Suppressor macrophage treated with lipopolysaccharide for 1 hour (primary cell): ENCODE data around the gene ICAM3.

Source experiments
- DNase-seq, 3 donors: peaks; one replicate each; pipeline ENCODE4 v3.0.0-alpha.2; 2020 to 2022

Gene ICAM3

GRCh38 chr19:10318807-10319682 is 20.4 kb downstream of the ICAM3 start:
- DNase-seq, result peak; percentile 28 to 50 (median 45)

- DNase-seq, result no peak
These were observed 21.5 kb downstream of the ICAM3 start for GRCh38 chr19:10317857-10318462.

GRCh38 chr19:10317045-10317856 is 22.2 kb downstream of the ICAM3 start:
- no peak for DNase-seq

DNA sequence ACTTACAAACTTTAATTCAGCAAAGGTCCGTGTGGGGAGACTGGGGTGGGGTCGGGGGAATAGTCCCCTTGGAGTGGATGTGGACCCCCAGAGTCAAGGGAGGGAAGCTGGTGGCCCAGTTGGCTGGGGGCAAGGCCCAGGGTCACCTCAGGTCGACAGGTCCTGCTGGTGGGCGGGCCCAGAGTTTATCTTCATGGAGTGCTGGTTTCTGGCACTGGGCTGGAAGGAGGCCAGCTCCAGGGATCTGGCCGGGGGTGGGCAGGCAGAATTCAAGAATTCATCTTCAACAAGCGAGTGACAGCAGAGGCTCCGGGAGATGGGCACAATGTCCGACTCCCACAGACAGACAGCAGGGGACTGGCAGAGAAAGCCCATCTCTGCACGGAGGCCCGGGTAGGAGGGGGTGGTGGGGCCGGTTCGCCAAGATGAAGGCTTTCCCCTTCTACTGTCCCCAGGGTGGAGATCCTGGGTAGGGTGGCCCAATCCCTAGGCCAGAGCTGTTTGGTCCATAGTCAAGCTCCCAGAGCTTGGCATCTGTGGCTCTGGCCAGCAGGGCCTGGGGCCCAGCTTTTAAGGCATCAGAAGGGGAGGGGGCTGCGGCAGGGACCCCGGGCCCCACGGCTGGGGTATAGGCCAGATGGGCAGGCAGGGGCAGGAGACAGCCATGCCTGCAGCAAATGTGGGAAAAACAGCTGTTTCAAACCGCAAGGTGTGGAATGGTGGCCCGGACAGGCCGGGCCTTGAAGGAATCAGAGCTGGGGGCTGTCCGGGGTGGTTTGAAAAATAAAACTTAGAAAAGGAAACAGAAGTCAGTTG is 23.0 kb downstream of the ICAM3 start:
- DNase-seq, result no peak

DNA sequence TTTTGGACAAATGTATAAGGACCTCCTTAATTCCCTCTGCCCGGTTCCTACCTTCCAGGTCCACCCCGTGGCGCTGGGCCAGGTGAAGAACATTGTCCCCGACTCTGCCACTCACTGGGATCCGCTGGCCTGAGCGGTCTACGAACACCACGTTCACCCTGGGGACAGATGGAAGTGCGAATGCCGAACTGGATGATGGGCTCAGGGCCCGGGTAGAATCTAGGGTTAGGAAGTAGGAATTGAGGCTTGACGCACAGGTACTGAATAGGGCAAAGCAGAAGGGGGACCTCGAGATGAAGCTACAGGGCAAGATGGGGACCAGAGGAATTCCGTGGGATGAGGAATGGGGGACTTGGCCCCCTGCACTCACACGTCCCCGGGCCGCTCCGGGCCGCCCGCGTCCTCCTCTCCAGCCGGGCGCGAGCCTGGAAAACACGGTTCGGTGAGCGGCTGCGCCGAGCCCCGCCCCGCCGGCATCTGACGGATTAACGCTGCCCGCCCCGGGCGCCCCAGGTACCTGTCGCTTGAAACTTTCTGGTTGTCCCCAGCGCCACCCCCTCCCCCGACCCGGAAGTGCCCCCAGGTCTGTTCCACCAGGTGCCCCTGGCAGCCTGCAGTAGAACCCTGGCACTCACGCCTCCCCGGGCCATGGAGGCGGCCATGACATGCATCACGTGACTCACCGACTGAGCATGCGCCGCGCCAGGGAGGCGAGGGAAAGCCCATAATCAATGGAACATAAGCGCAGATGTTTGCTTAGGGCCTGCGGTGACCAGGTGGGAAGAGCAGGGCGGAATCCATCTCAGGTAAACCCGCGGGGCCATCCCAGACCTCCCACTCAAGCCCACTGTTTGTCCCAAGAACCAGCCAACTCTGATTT is 23.8 kb downstream of the ICAM3 start, which contains the start of gene FDX2:
FDX2 (minus strand) TSS at position 681 of the 880 bp plus-strand sequence; CDS start at position 662, 19 bp downstream.
- DNase-seq, result peak; percentile 89 to 95 (median 92)

GRCh38 chr19:10309423-10309822 is 30.0 kb downstream of the ICAM3 start, which contains the start of gene ZGLP1:
Gene ZGLP1, minus strand, starts transcription at chr19:10309815.
- no peak for DNase-seq

DNA sequence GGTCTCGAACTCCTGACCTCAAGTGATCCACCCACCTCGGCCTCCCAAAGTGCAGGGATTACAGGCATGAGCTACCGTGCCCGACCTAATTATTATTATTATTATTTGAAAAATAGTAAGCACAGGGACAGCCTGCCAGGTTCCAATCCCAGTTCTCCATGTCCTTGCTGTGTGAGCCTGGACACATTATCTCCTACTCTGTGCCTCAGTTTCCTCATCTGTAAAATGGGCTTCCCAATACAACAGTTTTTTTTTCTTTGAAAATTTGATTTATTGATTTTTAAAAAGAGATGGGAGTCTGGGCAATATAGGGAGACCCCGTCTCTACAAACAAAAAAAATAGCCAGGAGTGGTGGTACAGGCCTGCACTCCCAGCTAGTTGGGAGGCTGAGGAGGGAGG is 33.1 kb downstream of the ICAM3 start:
- no peak for DNase-seq

DNA sequence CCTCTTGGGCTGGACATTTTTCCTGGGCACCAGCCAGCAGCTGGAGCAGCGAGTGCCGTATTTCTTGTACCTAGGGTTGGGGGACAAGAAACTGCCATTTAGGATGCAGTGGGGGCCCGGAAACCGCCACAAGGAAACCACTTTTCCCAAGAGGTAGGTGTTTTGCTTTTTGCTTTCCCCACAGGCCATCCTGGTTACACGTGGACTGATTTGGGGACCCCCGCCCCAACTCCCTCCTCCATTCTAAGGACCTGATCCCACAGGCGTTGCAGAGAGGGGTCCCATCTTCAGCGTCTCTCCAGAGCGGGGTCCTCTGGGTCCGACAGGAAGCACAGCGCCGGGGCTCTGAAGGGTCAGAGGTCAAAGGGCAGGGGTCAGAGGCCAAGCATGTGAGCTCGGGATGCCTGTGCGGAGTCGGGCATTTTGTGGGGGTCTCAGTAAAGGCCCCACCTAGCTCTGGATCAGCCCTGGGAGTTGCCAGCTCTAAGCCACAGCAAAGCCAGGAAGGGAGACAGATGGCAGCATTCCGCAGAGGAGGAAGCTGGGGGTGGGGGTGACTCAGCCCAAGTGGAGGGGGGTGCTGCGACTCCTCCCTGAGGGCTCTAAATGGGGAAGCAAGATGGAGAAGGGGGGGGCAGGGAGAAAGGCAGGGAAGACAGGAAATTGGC is 34.2 kb downstream of the ICAM3 start:
- DNase-seq, result peak; percentile 87 to 94 (median 90)

DNA sequence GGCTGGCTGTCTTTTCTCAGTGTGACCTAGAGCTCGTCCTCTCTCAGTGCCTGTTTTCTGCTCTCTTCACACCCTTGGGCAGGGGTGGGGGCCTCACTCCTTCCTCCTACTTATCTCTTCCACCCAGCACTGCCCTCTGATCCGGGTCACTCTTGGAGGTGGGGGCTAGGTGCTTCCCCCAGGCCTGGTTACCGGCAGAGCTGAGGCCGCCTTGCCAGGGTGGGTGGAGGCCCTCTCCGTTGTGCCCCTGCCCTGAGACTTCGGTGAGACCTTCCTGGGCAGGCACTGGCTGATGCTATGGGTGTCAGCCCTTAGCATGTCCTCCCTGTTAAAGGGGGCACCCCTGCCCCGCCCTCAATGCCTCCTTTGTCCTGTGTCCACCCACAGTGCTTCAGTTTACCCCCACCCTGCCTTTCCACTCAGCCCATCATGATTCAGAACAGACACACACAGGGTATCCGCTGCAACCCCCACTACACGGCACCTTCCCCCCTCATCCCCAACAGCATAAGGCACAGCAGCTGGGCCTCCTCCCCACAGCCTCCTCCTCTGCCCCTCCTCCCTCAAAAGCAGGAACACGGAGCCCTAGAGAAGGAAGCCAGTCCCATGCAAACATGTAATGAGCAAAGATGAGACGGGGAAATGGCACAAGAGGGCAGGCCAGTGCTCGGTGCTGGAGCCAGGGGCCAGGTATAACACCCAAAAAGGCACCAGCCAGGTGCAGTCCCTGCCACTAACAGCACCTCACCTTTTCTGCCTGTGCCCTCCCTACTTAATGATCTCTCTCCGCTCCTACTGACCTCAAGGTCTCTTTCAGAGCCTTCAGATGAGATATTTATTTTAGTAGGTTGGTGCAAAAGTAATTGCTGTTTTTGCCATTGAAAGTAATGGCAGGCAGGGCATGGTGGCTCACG is 39.6 kb downstream of the ICAM3 start:
- peak; percentile 58 to 63 (median 62) for DNase-seq

- DNase-seq, result no peak
These were observed 43.4 kb downstream of the ICAM3 start for GRCh38 chr19:10295847-10296591.

- peak; percentile 44 to 81 (median 53) for DNase-seq
These were observed 44.0 kb downstream of the ICAM3 start for GRCh38 chr19:10295305-10295846.

DNA sequence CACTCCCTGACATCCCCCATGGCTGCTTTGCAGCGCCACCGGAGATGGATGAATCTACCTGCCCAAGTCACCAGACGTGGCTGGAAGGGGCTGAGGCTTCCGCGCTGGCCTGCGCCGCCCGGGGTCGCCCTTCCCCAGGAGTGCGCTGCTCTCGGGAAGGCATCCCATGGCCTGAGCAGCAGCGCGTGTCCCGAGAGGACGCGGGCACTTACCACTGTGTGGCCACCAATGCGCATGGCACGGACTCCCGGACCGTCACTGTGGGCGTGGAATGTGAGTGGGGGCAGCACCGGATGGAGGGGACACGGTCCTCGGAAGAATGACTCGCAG is 45.1 kb downstream of the ICAM3 start:
- peak; percentile 44 to 61 (median 61) for DNase-seq

GRCh38 chr19:10293637-10294367 is 45.6 kb downstream of the ICAM3 start:
- DNase-seq, result peak in 1 of 3 donors; percentile 17

- peak; percentile 37 to 57 (median 44) for DNase-seq
These were observed 46.4 kb downstream of the ICAM3 start for GRCh38 chr19:10292789-10293636.

GRCh38 chr19:10292206-10292788 is 47.1 kb downstream of the ICAM3 start:
- DNase-seq, result peak; percentile 93 to 98 (median 97)

- DNase-seq, result no peak
These were observed 47.7 kb downstream of the ICAM3 start for GRCh38 chr19:10291554-10292205.
